Testis (tissue), 3 donors: Measurements from ENCODE around the gene DNAJC12. TPM values are rescaled to one million over a fixed set of nuclear protein-coding genes. Genes with fewer than 3 reads are reported as not detected.
"Not testable (repeated sequence)": the region's sequence is repeated elsewhere in the genome, so short reads cannot be mapped to it uniquely, and the experiment has no call there.

ENCODE experiments used
- DNase-seq: peaks from one replicate; pipeline ENCODE4 v3.0.0-alpha.2; 2019
- H3K27ac ChIP-seq, 2 donors: fragments of 200-600 bp; sonication (generic); one replicate each; pipeline ENCODE4 v1.5.1; 2019
- H3K27me3 ChIP-seq: fragments of 200-600 bp; sonication (generic); one replicate; pipeline ENCODE4 v1.5.1; 2019
- H3K36me3 ChIP-seq: fragments of 200-600 bp; sonication (generic); one replicate; pipeline ENCODE4 v1.5.1; 2017; ENCODE audit warnings: low read depth; ENCODE audit errors: missing control alignments
- H3K4me1 ChIP-seq: fragments of 200-600 bp; sonication (generic); one replicate; pipeline ENCODE4 v1.5.1; 2019
- H3K4me3 ChIP-seq, 2 donors: fragments of 200-600 bp; sonication (generic); one replicate each; pipeline ENCODE4 v1.5.1; 2017 to 2019
- H3K9me3 ChIP-seq: fragments of 200-600 bp; sonication (generic); one replicate; pipeline ENCODE4 v1.5.1; 2017
- POLR2A ChIP-seq: fragments of 450-650 bp; IDR thresholded peaks from one replicate; pipeline ENCODE4 v1.6.1; 2017; ENCODE audit warnings: antibody characterized with exemption, mild to moderate bottlenecking, moderate library complexity
- WGBS, 2 donors: methylation state at CpG; one replicate each; pipeline ENCODE4 v1.1.5; 2018; 5-methylcytosine and 5-hydroxymethylcytosine counted together
- intact Hi-C: fragments of 100-400 bp; cut with DNase I; formaldehyde crosslinking; loops from one replicate; pipeline ENCODE4 v1.15.1; 2023; ENCODE audit warnings: low total_unique reads
- polyA plus RNA-seq: library from polyadenylated mRNA; stranded (reverse); fragments of 350-450 nt; fragmentation: Illumina TruSeq; extraction: RNeasy Lipid Tissue Mini Kit (QIAGEN cat#74804); gene quantifications from one replicate; pipeline ENCODE4 v1.2.3, GENCODE V29; 2014; ENCODE audit warnings: low read depth, low replicate concordance; ENCODE audit not compliant: insufficient read depth
- total RNA-seq, 2 donors: library from RNA; depleted of rRNA; stranded (reverse); fragments of >200 nt; gene quantifications; one replicate each; pipeline ENCODE4 v1.2.3, GENCODE V29; 2016
- TF ChIP-seq, protein P1 (sequence below), 3 experiments: fragments of 450-650 bp in 2 of 3; fragments of 200-600 bp in 1 of 3; sonication (generic) in 1 of 3; IDR thresholded peaks; one replicate each; pipeline ENCODE4 v1.5.1; 2016 to 2019; ENCODE audit warnings: antibody characterized with exemption in 3 of 3, mild to moderate bottlenecking in 2 of 3, moderate library complexity in 1 of 3

DNAJC12 gene
- total and polyA plus RNA-seq, 3 donors from 2014 or later, result 16.0 to 23.3 (median 22.5) TPM

DNA sequence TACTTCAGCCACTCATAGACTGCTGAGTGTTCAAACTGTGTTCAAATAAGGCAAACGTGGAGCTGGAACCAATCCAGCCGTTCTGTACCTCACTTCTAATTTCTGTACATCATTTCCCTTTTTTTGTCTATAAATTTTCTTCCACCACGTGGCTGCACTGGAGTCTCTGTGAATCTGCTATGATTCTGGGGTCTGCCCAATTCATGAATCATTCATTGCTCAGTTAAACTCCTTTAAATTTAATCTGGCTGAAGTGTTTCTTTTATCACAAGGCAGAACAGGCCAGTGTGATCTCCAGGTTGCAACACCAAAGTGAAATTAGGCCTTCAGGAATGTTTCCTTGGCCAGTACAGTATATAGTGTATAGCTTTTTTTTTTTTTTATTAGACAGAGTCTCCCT, 53.5 kb downstream of the DNAJC12 start:
- intact Hi-C loops, result no loop called here
- Histone ChIP-seq H3K27me3 (no peaks in the 10 kb centered on the region), H3K36me3 (no peaks in the 10 kb centered on the region), H3K9me3 (no peaks in the 10 kb centered on the region), H3K27ac (no peak overlapping the region), H3K4me3 (no peak overlapping the region), H3K4me1 (peaks cover 4% of the 10 kb centered on the region)
- TF ChIP-seq, protein P1, sequence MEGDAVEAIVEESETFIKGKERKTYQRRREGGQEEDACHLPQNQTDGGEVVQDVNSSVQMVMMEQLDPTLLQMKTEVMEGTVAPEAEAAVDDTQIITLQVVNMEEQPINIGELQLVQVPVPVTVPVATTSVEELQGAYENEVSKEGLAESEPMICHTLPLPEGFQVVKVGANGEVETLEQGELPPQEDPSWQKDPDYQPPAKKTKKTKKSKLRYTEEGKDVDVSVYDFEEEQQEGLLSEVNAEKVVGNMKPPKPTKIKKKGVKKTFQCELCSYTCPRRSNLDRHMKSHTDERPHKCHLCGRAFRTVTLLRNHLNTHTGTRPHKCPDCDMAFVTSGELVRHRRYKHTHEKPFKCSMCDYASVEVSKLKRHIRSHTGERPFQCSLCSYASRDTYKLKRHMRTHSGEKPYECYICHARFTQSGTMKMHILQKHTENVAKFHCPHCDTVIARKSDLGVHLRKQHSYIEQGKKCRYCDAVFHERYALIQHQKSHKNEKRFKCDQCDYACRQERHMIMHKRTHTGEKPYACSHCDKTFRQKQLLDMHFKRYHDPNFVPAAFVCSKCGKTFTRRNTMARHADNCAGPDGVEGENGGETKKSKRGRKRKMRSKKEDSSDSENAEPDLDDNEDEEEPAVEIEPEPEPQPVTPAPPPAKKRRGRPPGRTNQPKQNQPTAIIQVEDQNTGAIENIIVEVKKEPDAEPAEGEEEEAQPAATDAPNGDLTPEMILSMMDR (IDR thresholded peaks at IDR 0.05), result no peak
- TF ChIP-seq POLR2A, result no peak
- WGBS, 2 donors, result 24 to 45% methylated on average over 3 of the region's 3 CpGs
- DNase-seq, result no peak

DNA sequence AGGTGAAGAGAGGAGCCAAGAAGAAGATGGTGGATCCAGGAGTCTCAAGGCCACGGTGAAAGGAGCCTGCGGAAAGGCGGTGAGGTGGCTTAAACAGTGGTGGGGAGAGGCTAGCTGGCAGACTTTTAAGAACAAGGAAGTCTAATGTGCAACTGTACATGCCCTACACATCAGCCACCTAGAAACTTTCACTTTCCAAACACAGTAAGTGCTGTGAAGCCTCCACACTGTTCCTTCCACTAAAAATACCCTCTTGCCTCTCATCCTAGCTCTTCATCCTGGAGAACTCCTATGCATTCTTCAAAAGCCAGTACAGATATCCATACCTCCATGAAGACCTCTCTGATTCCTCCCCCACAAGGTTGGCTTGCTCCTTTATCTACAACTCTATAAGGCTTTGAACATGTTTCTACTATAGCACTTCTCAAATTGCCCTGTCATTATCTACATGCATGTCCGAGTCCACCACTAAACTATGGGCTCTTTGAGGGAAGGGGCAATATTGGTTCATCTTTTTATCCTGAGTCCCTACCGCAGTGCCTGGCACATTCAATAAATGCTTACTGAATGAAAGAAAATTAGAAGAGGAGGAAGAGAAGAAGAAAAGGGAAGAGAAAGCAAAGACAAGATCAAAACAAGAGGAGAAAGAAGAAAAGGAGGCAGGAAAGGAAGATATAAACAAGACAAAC, 54.2 kb downstream of the DNAJC12 start:
- Histone ChIP-seq H3K36me3 (no peaks in the 10 kb centered on the region), H3K9me3 (no peaks in the 10 kb centered on the region), H3K4me1 (peaks cover 4% of the 10 kb centered on the region), H3K27me3 (no peaks in the 10 kb centered on the region), H3K4me3 (no peak overlapping the region), H3K27ac (no peak overlapping the region)
- WGBS, 2 donors, result 82 to 84% methylated on average over 5 of the region's 5 CpGs
- DNase-seq, result no peak
- intact Hi-C loops, result no loop called here
- TF ChIP-seq, protein P1 (IDR thresholded peaks at IDR 0.05), result no peak
- no peak for TF ChIP-seq POLR2A

DNA sequence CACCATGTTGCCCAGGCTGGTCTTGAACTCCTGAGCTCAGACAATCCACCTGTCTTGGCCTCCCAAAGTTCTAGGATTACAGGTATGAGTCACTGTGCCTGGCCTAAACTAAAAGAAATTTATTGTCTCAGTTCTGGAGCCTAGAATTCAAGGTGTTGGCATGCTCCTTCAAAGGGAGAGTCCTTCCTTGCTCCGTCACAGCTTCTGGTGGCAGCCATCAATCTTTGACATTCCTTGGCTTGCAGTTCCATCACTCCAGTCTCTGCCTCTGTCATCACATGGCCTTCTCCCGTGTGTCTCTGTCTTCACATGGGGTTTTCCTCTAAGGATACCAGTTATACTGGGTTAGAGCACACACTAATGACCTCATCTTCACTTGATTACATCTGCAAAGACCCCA, 55.5 kb downstream of the DNAJC12 start:
- 81 to 86% methylated on average over 2 of the region's 2 CpGs for WGBS, 2 donors
- H3K9me3 ChIP-seq, result no peaks in the 10 kb centered on the region
- intact Hi-C loops, result no loop called here

DNA sequence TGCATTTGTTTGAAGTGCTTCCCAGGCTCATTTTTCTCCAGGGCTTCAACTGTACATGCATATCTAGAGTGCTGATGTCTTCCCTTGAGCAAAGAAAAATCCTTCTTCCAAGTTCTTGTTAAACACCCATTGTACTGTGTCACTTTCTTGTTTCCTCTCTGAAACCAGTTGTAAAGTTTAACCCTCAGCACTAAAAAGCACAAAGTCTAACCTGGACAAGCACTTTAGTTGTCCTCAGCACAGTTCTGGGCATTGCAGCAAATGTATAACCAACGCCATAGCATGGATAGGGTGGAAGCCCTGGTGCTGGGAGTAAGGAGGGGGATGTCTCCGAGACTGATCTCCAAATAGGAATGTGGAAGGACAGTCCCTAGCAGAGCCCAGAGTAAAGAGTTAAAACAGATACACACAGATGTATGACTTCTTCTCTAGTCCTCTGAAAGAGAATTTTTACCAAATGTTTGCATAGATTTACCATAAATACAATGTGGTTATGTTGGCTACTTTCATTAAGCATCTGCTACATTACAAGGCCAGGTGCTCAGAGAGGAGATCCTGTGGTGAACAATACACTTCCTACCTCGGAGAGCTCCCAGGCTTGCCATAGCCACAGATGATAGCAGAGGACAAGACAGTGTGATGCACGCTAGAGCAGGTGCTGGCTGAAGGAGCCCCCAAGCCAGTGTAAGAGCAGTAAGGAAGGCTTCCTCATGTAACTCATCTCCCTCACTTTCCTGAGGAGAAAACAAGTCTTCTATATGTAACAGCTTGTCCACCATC, 57.0 kb downstream of the DNAJC12 start:
- no peak for TF ChIP-seq POLR2A
- TF ChIP-seq, protein P1 (IDR thresholded peaks at IDR 0.05), result no peak
- H3K36me3 ChIP-seq, result no peaks in the 10 kb centered on the region
- no peak overlapping the region for H3K4me3 ChIP-seq
- no peak for DNase-seq
- intact Hi-C loops, result no loop called here
- no peaks in the 10 kb centered on the region for H3K9me3 ChIP-seq
- H3K27me3 ChIP-seq, result no peaks in the 10 kb centered on the region
- peaks cover 4% of the 10 kb centered on the region for H3K4me1 ChIP-seq
- no peak overlapping the region for H3K27ac ChIP-seq
- 55 to 65% methylated on average over 4 of the region's 4 CpGs for WGBS, 2 donors

More for the DNA sequence above, 55.5 kb downstream of the DNAJC12 start:
- H3K27ac ChIP-seq, result no peak overlapping the region
- TF ChIP-seq POLR2A, result no peak
- TF ChIP-seq, protein P1 (IDR thresholded peaks at IDR 0.05), result no peak
- DNase-seq, result no peak
- no peaks in the 10 kb centered on the region for H3K27me3 ChIP-seq
- peaks cover 4% of the 10 kb centered on the region for H3K4me1 ChIP-seq
- H3K4me3 ChIP-seq, result no peak overlapping the region
- H3K36me3 ChIP-seq, result no peaks in the 10 kb centered on the region

DNA sequence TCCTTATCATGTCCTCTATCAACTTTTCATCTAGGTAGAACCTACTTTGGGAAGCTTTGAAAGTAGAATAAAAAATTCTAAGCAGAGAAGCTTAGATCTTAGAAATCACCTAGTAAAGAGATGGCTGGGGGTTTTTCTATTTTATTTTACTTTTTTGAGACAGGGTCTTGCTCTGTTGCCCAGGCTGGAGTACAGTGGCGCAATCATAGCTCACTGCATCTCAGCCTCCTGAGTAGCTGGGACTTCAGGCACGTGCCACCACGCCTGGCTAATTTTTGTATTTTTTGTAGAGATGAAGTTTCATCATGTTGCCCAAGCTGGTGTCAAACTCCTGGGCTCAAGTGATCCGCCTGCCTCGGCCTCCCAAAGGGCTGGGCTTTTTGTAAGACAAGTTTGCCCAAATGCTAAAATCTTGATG, 57.8 kb downstream of the DNAJC12 start:
- H3K4me3 ChIP-seq, H3K36me3 ChIP-seq, H3K27me3 ChIP-seq, H3K27ac ChIP-seq, intact Hi-C loops, H3K4me1 ChIP-seq, H3K9me3 ChIP-seq, DNase-seq: not testable (repeated sequence)
- 61 to 65% methylated on average over 5 of the region's 5 CpGs for WGBS, 2 donors
